Right renal cortex interstitium (tissue), 3 donors: Measurements from ENCODE around the gene ARHGAP22. TPM values are rescaled to one million over a fixed set of nuclear protein-coding genes. Genes with fewer than 3 reads are reported as not detected.
"Not testable (repeated sequence)": the region's sequence is repeated elsewhere in the genome, so short reads cannot be mapped to it uniquely, and the experiment has no call there.

Source experiments
- DNase-seq, 3 donors: peaks; one replicate each; pipeline ENCODE4 v3.0.0-alpha.2; 2013; ENCODE audit warnings: low read depth in 3 of 3, low spot score in 2 of 3
- polyA plus RNA-seq, 3 donors: library from polyadenylated mRNA; unstranded; fragments of 120-200 nt; gene quantifications; one replicate each; pipeline ENCODE4 v1.2.1, GENCODE V29; 2013; ENCODE audit not compliant: insufficient read length in 3 of 3

The ARHGAP22 gene
- polyA plus RNA-seq, 3 donors, result 1.1 to 1.7 (median 1.1) TPM

DNA sequence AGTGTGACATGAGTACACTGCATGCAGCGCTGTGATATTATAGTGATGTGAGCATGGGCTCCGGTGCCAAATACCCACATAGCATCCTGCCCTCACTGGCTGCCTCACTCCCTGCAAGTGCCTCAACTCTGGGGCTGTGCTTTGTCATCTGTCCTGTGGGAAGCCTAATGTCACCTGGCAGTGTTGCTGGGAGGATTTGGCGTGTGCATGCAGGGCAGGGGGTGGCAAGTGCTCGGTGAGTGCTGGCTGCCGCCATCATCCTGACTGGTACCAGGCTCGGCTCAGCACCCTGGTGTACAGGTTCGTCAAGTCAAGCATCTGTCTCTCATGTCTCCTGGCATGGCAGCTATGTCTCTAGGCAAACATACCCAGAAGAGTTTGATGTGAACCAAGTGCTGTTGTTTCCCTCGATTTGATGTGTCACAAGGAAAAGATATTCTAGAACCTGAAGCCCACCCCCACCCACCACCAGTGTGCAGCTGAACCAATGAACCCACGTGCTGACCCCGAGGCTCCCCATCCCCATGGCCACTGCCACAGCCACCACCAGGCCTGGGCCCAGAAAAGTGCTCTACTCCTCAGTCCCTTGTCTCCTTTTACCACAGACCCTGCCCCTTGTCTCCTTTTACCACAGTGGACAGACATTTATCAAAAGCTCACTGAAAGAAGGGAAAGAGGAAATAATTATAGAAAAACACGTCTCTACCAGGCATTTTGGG, 162.6 kb downstream of the ARHGAP22 start:
- DNase-seq, result no peak

- no peak for DNase-seq
These were observed 164.1 kb downstream of the ARHGAP22 start for GRCh38 chr10:48440771-48441170.

DNA sequence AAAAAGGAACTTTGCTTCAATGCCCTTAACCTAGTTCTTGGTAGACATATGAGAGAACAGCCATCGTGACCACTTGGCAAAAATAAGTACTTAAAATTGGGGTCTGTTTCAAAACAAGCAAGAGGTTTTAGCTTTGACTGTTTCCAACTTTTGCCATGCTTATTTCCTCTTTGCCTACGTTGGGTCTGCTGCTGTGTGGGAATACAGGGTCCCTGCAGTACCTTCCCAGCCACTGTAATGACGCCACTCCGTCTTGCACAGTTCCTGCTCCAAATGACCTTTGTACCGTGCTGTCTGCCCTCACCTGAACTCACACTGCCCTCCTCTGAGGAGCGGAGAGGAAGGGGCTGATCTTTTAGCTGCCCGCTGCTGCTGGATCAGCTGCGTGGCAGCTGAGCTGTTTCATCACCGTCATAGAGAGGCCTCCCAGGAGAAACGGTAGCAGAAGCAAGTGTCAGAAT, 165.3 kb downstream of the ARHGAP22 start:
- DNase-seq, result no peak

- DNase-seq, result no peak
These were observed 165.8 kb downstream of the ARHGAP22 start for GRCh38 chr10:48439031-48439430.

- DNase-seq, result no peak
These were observed 167.3 kb downstream of the ARHGAP22 start for GRCh38 chr10:48437546-48437945.

DNA sequence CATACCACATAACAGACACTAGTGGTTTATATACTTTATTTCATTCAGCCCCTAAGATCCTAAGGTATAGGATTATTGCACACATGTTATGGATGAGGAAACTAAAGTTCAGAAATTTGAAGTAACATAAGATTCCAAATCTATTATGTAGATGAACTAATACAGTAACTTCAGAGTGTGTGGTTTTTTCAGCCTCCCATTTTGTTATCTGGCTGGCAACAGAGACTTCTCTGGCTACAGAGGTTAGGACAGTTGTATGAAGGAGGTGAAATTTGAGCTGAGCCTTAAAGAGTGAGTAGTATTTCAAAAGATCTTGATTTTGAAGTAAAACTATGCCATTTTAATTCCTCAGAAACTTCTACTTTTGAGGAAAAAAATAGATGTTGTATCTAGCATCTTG, 173.0 kb downstream of the ARHGAP22 start:
- no peak for DNase-seq

DNA sequence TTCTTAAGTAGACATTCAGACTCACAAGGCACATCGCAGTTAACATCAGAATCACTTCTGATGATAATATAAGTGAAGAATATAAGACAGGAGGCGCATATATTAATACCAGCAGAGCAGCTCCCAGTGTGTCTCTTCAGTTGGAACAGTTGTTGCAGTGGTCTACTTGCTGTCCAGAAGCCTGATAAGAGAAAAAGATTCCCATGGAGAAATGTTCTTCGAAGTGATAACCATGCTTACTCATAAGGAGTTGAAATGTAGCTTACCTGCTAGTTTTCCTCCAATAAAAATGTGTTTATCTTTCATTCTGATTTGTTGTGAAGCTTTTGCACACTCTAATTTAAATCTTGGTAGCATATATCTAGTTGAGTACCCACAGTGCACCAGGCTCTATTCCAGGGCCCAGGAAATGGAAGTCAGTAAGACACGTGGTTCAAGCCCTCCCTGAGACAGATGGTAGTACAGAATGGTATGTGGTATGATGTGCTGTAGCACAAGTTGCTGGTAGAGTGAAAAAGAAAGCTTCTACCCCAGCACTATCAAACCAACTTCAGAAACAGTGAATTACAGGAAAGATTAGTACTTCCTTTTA, 174.4 kb downstream of the ARHGAP22 start:
- no peak for DNase-seq

- no peak for DNase-seq
These were observed 175.6 kb downstream of the ARHGAP22 start for GRCh38 chr10:48429309-48429708.

DNA sequence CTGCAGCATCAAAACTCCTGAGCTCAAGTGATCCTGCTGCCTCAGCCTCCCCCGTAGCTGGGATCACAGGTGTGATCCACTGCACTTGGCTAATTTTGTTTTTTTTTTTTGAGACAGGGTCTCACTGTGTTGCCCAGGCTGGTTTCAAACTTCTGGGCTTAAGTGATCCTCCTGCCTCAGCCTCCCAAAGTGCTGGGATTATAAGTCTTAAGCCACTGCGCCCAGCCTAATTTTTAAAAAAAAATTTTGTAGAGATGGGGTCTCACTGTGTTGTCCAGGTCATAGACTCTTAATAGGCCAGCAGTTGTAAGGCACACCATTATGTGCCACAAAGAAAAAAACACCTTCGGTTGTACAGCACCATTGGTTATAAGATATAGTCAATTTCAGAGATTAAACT, 176.0 kb downstream of the ARHGAP22 start:
- DNase-seq, result no peak

GRCh38 chr10:48423884-48424283, 181.0 kb downstream of the ARHGAP22 start:
- DNase-seq, result no peak

DNA sequence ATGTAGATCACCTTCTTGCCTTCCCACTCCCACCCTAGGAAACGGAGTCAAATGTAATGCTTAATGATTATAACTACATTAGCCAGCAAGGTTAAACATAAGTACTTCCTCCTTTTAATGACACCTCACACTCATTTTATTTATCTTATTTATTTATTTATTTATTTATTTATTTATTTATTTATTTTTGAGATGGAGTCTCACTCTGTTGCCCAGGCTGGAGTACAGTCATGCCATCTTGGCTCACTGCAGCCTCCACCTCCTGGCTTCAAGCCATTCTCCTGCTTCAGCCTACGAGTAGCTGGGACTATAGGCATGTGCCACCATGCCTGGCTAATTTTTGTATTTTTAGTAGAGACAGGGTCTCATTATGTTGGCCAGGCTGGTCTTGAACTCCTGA, 183.0 kb downstream of the ARHGAP22 start:
- DNase-seq, result not testable (repeated sequence)

DNA sequence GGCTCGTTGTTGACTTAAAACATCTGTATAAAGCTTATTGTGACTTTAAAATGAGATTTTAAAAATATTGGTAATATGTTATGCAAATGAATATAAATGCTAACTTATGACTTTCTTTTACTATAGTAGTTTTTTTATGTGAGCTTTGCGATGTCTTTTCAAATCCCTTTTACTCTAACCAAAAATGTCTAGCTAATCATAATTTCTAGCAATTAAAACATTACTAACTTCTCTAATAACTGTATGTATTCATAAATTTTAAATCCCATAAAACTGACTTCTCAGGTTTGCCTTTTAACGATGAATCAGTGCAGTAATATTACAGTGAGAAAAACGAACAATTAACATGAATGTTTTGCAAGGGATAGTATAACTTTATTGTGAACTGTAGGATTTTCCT, 185.2 kb downstream of the ARHGAP22 start:
- no peak for DNase-seq

GRCh38 chr10:48418189-48418788, 186.6 kb downstream of the ARHGAP22 start:
- no peak for DNase-seq

DNA sequence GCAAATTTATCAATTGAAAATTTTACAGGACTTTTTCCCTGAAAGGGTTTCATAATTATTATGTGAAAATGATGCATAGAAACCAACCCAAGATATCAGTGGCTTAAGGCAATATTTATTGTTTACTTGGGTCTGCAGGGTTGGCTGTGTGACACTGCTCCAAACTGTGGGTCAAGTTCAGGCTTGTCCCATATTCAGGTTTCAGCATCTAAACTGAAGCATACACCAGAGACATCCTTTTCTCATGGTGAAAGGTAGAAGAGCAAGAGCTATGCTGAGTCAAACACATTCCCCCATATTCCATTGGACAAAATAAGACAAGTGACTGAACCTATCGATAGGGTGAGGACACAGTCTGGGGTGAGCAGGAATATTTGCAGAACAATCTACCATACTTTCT, 187.5 kb downstream of the ARHGAP22 start:
- no peak for DNase-seq

DNA sequence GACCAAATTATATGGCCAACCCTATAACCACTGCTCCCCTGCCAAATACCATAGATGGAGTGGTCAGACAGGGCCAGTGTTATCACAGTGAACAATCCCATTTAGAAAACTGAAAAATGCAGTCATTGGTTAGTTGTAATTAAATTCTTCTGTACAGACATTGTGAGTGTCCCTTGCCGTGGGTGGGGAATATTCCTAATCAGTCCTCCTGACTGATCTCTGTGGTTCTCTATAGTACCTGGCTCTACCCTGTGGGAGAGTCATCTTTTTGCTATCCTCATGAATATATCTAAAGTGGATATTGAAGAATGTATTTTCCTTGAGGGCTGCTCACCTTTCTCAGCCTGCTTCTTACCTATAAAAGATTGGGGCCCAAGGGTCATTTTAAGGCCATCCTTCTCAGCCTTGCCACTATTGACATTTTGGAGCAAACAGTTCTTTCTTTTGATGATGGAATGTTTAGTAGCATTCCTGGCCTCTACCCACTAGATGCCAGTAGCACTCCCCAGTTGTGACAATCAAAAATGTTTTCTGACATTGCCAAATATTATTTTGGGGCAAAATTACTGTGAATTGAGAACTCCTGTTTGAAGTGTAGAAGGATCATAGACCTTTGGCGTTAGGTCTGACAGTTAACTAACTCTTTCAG, 188.2 kb downstream of the ARHGAP22 start:
- no peak for DNase-seq

DNA sequence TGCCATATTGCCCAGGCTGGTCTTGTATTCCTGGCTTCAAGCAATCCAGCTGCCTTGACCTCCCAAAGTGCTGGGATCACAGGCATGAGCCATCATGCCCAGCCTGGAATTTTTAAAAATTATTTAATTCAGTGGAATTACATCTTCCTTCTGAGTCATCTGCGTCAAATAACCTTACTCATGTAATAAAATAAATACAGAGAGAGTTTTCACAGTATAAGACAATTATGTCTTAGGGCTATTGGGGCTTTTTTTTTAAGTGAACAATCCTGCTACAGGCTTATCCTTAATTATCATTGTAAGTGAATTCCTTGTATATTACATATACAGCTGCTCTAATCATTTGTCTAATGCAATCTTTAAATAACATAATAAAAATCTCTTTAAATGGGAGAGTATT, 190.1 kb downstream of the ARHGAP22 start:
- no peak for DNase-seq

DNA sequence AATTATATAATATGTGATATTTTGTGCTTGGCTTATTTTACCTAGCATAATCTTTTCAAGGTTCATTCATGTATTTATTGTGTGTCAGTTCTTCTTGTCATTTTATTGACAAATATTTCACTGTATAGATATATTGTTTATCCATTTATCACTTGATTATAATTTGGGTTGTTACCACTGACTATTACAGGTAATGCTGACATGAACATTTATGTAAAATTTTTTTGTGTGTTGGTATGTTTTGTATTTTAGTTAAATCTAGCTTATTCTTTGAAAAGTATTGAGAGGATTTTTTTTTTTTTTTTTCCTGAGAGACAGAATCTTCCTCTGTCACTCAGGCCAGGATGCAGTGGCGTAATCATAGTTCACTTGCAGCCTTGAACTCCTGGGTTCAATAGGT, 190.7 kb downstream of the ARHGAP22 start:
- DNase-seq, result no peak

DNA sequence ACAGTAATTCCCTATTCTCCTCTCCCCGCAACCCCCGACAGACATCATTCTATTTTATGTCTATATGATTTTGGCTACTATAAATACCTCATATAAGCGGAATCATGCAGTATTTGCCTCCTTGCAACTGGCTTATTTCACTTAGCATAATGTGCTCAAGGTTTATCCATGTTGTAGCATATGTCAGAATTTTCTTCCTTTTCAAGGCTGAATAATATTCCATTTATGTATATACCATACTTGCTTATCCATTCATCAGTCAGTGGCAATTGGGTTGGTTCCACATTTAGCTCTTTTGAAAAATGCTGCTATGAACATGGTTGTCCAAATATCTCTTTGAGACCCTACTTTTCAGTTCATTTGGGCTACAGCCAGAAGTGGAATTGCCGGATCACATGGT, 191.9 kb downstream of the ARHGAP22 start:
- no peak for DNase-seq

GRCh38 chr10:48412081-48412480, 192.8 kb downstream of the ARHGAP22 start:
- no peak for DNase-seq

- DNase-seq, result no peak
These were observed 193.4 kb downstream of the ARHGAP22 start for GRCh38 chr10:48411510-48411909.

- DNase-seq, result no peak
These were observed 194.4 kb downstream of the ARHGAP22 start for GRCh38 chr10:48410503-48410902.

DNA sequence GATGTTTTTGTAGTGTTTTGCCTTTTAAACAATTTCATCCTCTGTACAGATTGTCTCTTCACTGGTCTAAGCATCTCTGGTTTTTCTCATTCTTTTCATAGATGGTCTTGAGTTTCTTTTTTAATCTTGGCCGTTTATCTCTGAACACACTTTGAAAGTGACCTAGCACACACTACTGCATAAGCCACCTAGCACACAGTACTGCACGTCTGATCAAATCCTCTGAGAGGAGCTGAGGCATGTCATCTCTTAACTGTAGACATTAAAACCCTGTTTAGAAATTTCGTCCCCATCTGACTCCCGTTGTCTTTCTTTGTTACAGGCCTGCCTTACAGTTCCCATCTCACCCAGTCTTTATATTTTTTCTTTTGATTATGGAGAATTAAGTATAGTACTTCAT, 198.2 kb downstream of the ARHGAP22 start:
- no peak for DNase-seq
